Neuronal stem cell (in vitro differentiated cells): Measurements from ENCODE around the gene CAPN9.

Experiments
- DNase-seq: peaks from one replicate; pipeline ENCODE4 v3.0.0-alpha.2; 2013; ENCODE audit warnings: low spot score
- H2AFZ ChIP-seq: one replicate; pipeline ENCODE4 v1.6.1; 2013; ENCODE audit warnings: mild to moderate bottlenecking, low read length, inconsistent platforms
- H2AK5ac ChIP-seq: 2 replicates; pipeline ENCODE4 v1.6.1; 2013; ENCODE audit warnings: low read depth, mild to moderate bottlenecking, inconsistent platforms, low read length, moderate library complexity, mixed read lengths
- H2BK120ac ChIP-seq: 2 replicates; pipeline ENCODE4 v1.6.1; 2013; ENCODE audit warnings: low read depth, mild to moderate bottlenecking, inconsistent platforms, low read length, moderate library complexity, mixed read lengths
- H2BK12ac ChIP-seq: one replicate; pipeline ENCODE4 v1.6.1; 2013; ENCODE audit warnings: low read length, inconsistent platforms
- H2BK15ac ChIP-seq: 2 replicates; pipeline ENCODE4 v1.6.1; 2013; ENCODE audit warnings: mild to moderate bottlenecking, low read length, inconsistent platforms, mixed read lengths
- H2BK5ac ChIP-seq: one replicate; pipeline ENCODE4 v1.6.1; 2013; ENCODE audit warnings: inconsistent platforms, mild to moderate bottlenecking, low read length, moderate library complexity
- H3K14ac ChIP-seq: one replicate; pipeline ENCODE4 v1.6.1; 2013; ENCODE audit warnings: low read length, inconsistent platforms
- H3K18ac ChIP-seq: 2 replicates; pipeline ENCODE4 v1.6.1; 2013; ENCODE audit warnings: low read length, inconsistent platforms
- H3K23ac ChIP-seq: 2 replicates; pipeline ENCODE4 v1.6.1; 2013; ENCODE audit warnings: low read depth, mild to moderate bottlenecking, mixed read lengths, low read length, inconsistent platforms; ENCODE audit not compliant: poor library complexity
- H3K27ac ChIP-seq: replicated peaks from 3 replicates; pipeline ENCODE4 v1.5.1; 2013; ENCODE audit warnings: low read length, inconsistent platforms
- H3K27me3 ChIP-seq, 3 experiments: 2 replicates each; pipeline ENCODE4 v1.6.1; 2013; ENCODE audit warnings: low read length in 3 of 3, mild to moderate bottlenecking in 2 of 3, inconsistent platforms in 1 of 3, low read depth in 1 of 3, mixed read lengths in 1 of 3, moderate library complexity in 1 of 3; ENCODE audit not compliant: control insufficient read depth in 3 of 3, insufficient read depth in 3 of 3
- H3K36me3 ChIP-seq, 2 donors: replicated peaks in 1 of 2; 2 replicates each; pipeline ENCODE4 v1.6.1; 2013; ENCODE audit warnings: low read length in 2 of 2; ENCODE audit not compliant: control insufficient read depth in 2 of 2, insufficient read depth in 2 of 2
- H3K4ac ChIP-seq: 2 replicates; pipeline ENCODE4 v1.6.1; 2013; ENCODE audit warnings: inconsistent platforms, mild to moderate bottlenecking, low read length, moderate library complexity
- H3K4me1 ChIP-seq, 2 donors: 1 replicate in 1 of 2; 2 replicates in 1 of 2; pipeline ENCODE4 v1.6.1; 2013; ENCODE audit warnings: low read length in 2 of 2, low read depth in 1 of 2; ENCODE audit not compliant: control insufficient read depth in 2 of 2, insufficient read depth in 1 of 2
- H3K4me2 ChIP-seq: one replicate; pipeline ENCODE4 v1.6.1; 2013; ENCODE audit warnings: mild to moderate bottlenecking, low read length, inconsistent platforms; ENCODE audit not compliant: insufficient read depth, poor library complexity, severe bottlenecking
- H3K4me3 ChIP-seq, 2 donors: 2 replicates each; pipeline ENCODE4 v1.5.1; 2013; ENCODE audit warnings: low read length in 2 of 2, mild to moderate bottlenecking in 2 of 2, inconsistent platforms in 1 of 2, moderate library complexity in 1 of 2
- H3K79me1 ChIP-seq: one replicate; pipeline ENCODE4 v1.6.1; 2013; ENCODE audit warnings: low read depth, mild to moderate bottlenecking, inconsistent platforms, low read length, moderate library complexity
- H3K9ac ChIP-seq: one replicate; pipeline ENCODE4 v1.6.1; 2013; ENCODE audit warnings: mild to moderate bottlenecking, low read depth, low read length, inconsistent platforms; ENCODE audit not compliant: poor library complexity
- H3K9me3 ChIP-seq, 2 donors: replicated peaks in 1 of 2; 2 replicates each; pipeline versions ENCODE3 to v1.6.1; 2013; ENCODE audit warnings: low read length in 2 of 2, mild to moderate bottlenecking in 2 of 2, inconsistent platforms in 1 of 2, low read depth in 1 of 2, mixed read lengths in 1 of 2, moderate library complexity in 1 of 2; ENCODE audit not compliant: control insufficient read depth in 2 of 2, insufficient read depth in 1 of 2
- H4K8ac ChIP-seq: one replicate; pipeline ENCODE4 v1.6.1; 2013; ENCODE audit warnings: low read depth, mild to moderate bottlenecking, inconsistent platforms, low read length, moderate library complexity
- H4K91ac ChIP-seq: one replicate; pipeline ENCODE4 v1.6.1; 2013; ENCODE audit warnings: low read length, low read depth, mild to moderate bottlenecking, inconsistent platforms; ENCODE audit not compliant: poor library complexity
- WGBS, 2 donors: extraction: QIAGEN DNeasy Blood & Tissue Kit; methylation state at CpG; one replicate each; pipeline ENCODE4 v1.1.7; 2013; ENCODE audit warnings: missing lambda C conversion rate in 2 of 2, mixed read lengths in 1 of 2; ENCODE audit not compliant: insufficient read length in 2 of 2, insufficient replicate concordance in 1 of 2; ENCODE audit errors: extremely low coverage in 2 of 2; 5-methylcytosine and 5-hydroxymethylcytosine counted together

CAPN9 gene

GRCh38 chr1:230770317-230770716 is 23.1 kb downstream of the CAPN9 start:
- Histone ChIP-seq H4K91ac (no peak overlapping the region), H3K4me2 (no peak overlapping the region), H2BK15ac (no peak overlapping the region), H3K27me3 (peaks cover 0 to 8% (median 0%) of the 10 kb centered on the region in 3 experiments), H2BK12ac (no peak overlapping the region), H3K36me3 (no peaks in the 10 kb centered on the region), H3K9ac (no peak overlapping the region), H2BK120ac (no peak overlapping the region), H3K4me1 (peaks cover 0 to 3% of the 10 kb centered on the region in 2 donors), H2AFZ (no peak overlapping the region), H3K27ac (no peak overlapping the region), H3K18ac (no peak overlapping the region), H4K8ac (no peak overlapping the region), H3K4ac (no peak overlapping the region), H3K79me1 (no peaks in the 10 kb centered on the region), H3K4me3 (no peak overlapping the region), H3K14ac (no peak overlapping the region), H3K9me3 (no peaks in the 10 kb centered on the region), H3K23ac (no peak overlapping the region), H2AK5ac (no peak overlapping the region), H2BK5ac (no peak overlapping the region)
- no CpG with 5 or more reads among the region's 1 CpG for WGBS, 2 donors
- no peak for DNase-seq

- H3K23ac ChIP-seq, result no peak overlapping the region
- no peak overlapping the region for H2BK5ac ChIP-seq
- no peak overlapping the region for H3K4me3 ChIP-seq
- no CpG with 5 or more reads among the region's 13 CpGs for WGBS, 2 donors
- no peak overlapping the region for H3K18ac ChIP-seq
- no peak overlapping the region for H2BK120ac ChIP-seq
- no peak overlapping the region for H2BK12ac ChIP-seq
- peaks cover 0 to 3% of the 10 kb centered on the region in 2 donors for H3K4me1 ChIP-seq
- no peak overlapping the region for H2AFZ ChIP-seq
- no peak overlapping the region for H4K8ac ChIP-seq
- no peak overlapping the region for H3K4ac ChIP-seq
- H2BK15ac ChIP-seq, result no peak overlapping the region
- no peaks in the 10 kb centered on the region for H3K79me1 ChIP-seq
- no peaks in the 10 kb centered on the region for H3K9me3 ChIP-seq
- H3K9ac ChIP-seq, result no peak overlapping the region
- no peak overlapping the region for H4K91ac ChIP-seq
- no peak overlapping the region for H2AK5ac ChIP-seq
- no peak overlapping the region for H3K27ac ChIP-seq
- no peak for DNase-seq
- H3K27me3 ChIP-seq, result peaks cover 0 to 8% (median 0%) of the 10 kb centered on the region in 3 experiments
- no peak overlapping the region for H3K4me2 ChIP-seq
- no peak overlapping the region for H3K14ac ChIP-seq
- no peaks in the 10 kb centered on the region for H3K36me3 ChIP-seq
These were observed 24.7 kb downstream of the CAPN9 start for GRCh38 chr1:230771773-230772354.

GRCh38 chr1:230772457-230773395 is 25.5 kb downstream of the CAPN9 start:
- Histone ChIP-seq H3K4ac (no peak overlapping the region), H2BK120ac (no peak overlapping the region), H3K9me3 (no peaks in the 10 kb centered on the region), H4K91ac (no peak overlapping the region), H3K18ac (peak overlapping the region; percentile 44), H3K4me3 (no peak overlapping the region), H3K27me3 (peaks cover 0 to 9% (median 0%) of the 10 kb centered on the region in 3 experiments), H3K23ac (no peak overlapping the region), H2BK15ac (no peak overlapping the region), H3K27ac (no peak overlapping the region), H3K14ac (no peak overlapping the region), H3K79me1 (no peaks in the 10 kb centered on the region), H3K9ac (peak overlapping the region; percentile 0), H2BK5ac (no peak overlapping the region), H2AK5ac (no peak overlapping the region), H3K36me3 (no peaks in the 10 kb centered on the region), H3K4me1 (peaks cover 0 to 3% of the 10 kb centered on the region in 2 donors), H2BK12ac (no peak overlapping the region), H2AFZ (peak overlapping the region; percentile 27), H4K8ac (no peak overlapping the region), H3K4me2 (no peak overlapping the region)
- no CpG with 5 or more reads among the region's 14 CpGs for WGBS, 2 donors
- no peak for DNase-seq

- H2BK15ac ChIP-seq, result no peak overlapping the region
- no peak overlapping the region for H4K91ac ChIP-seq
- H3K14ac ChIP-seq, result no peak overlapping the region
- no peak for DNase-seq
- H3K36me3 ChIP-seq, result no peaks in the 10 kb centered on the region
- no peak overlapping the region for H2BK120ac ChIP-seq
- H3K4me3 ChIP-seq, result no peak overlapping the region
- H4K8ac ChIP-seq, result no peak overlapping the region
- H2AK5ac ChIP-seq, result peak overlapping the region; percentile 6
- H2AFZ ChIP-seq, result no peak overlapping the region
- peak overlapping the region; percentile 22 for H3K23ac ChIP-seq
- WGBS, 2 donors, result no CpG with 5 or more reads among the region's 11 CpGs
- H2BK5ac ChIP-seq, result peak overlapping the region; percentile 31
- H3K4ac ChIP-seq, result no peak overlapping the region
- no peak overlapping the region for H3K18ac ChIP-seq
- H3K27me3 ChIP-seq, result peaks cover 0 to 17% (median 0%) of the 10 kb centered on the region in 3 experiments
- no peaks in the 10 kb centered on the region for H3K9me3 ChIP-seq
- no peaks in the 10 kb centered on the region for H3K79me1 ChIP-seq
- no peak overlapping the region for H3K9ac ChIP-seq
- no peak overlapping the region for H3K27ac ChIP-seq
- H2BK12ac ChIP-seq, result no peak overlapping the region
- H3K4me2 ChIP-seq, result no peak overlapping the region
- peaks cover 0 to 3% of the 10 kb centered on the region in 2 donors for H3K4me1 ChIP-seq
These were observed 26.3 kb downstream of the CAPN9 start for GRCh38 chr1:230773396-230774033.
